CD14-positive monocyte (primary cell): ENCODE measurements around the gene CLDN7. TPM values are rescaled to one million over a fixed set of nuclear protein-coding genes. Genes with fewer than 3 reads are reported as not detected.

Source experiments
- DNase-seq, 3 donors: peaks; one replicate each; pipeline ENCODE4 v3.0.0-alpha.2; 2011 to 2022
- H2AFZ ChIP-seq: 2 replicates; pipeline ENCODE4 v1.6.0; 2012; ENCODE audit warnings: mild to moderate bottlenecking, low read depth, low read length, inconsistent platforms; ENCODE audit not compliant: insufficient read depth, poor library complexity, severe bottlenecking
- H3K27ac ChIP-seq, 2 donors: 1 replicate in 1 of 2; 2 replicates in 1 of 2; pipeline ENCODE4 v1.5.1; 2012 to 2013; ENCODE audit warnings: low read length in 2 of 2, control low read depth in 1 of 2, inconsistent platforms in 1 of 2, low read depth in 1 of 2, mild to moderate bottlenecking in 1 of 2
- H3K27me3 ChIP-seq, 2 donors: one replicate each; pipeline versions ENCODE4 v1.6.0 to v1.6.1; 2011 to 2013; ENCODE audit warnings: low read length in 2 of 2; ENCODE audit not compliant: control insufficient read depth in 2 of 2, insufficient read depth in 2 of 2
- H3K36me3 ChIP-seq, 2 donors: replicated peaks in 1 of 2; 1 replicate in 1 of 2; 2 replicates in 1 of 2; pipeline versions ENCODE4 v1.5.1 to v1.6.1; 2012 to 2013; ENCODE audit warnings: low read length in 2 of 2, control low read depth in 1 of 2, inconsistent platforms in 1 of 2, mild to moderate bottlenecking in 1 of 2; ENCODE audit not compliant: insufficient read depth in 2 of 2, control insufficient read depth in 1 of 2
- H3K4me1 ChIP-seq, 2 donors: 1 replicate in 1 of 2; 2 replicates in 1 of 2; pipeline versions ENCODE4 v1.5.1 to v1.6.1; 2012 to 2013; ENCODE audit warnings: low read length in 2 of 2, control low read depth in 1 of 2, inconsistent platforms in 1 of 2, mild to moderate bottlenecking in 1 of 2, moderate library complexity in 1 of 2; ENCODE audit not compliant: insufficient read depth in 2 of 2, control insufficient read depth in 1 of 2
- H3K4me2 ChIP-seq: replicated peaks from 2 replicates; pipeline ENCODE3; 2012; ENCODE audit warnings: low read length, moderate library complexity, mild to moderate bottlenecking; ENCODE audit not compliant: poor library complexity, severe bottlenecking; ENCODE audit errors: extremely low read depth
- H3K4me3 ChIP-seq, 3 experiments: fragments of 200-600 bp in 1 of 3; sonication (generic) in 1 of 3; replicated peaks in 1 of 3; 1 replicate in 2 of 3; 2 replicates in 1 of 3; pipeline ENCODE4 v1.5.1; 2011 to 2013; ENCODE audit warnings: low read length in 3 of 3, mild to moderate bottlenecking in 3 of 3, control low read depth in 2 of 3, low read depth in 2 of 3, inconsistent platforms in 1 of 3, moderate library complexity in 1 of 3
- H3K79me2 ChIP-seq: 2 replicates; pipeline ENCODE4 v1.6.0; 2012; ENCODE audit warnings: mild to moderate bottlenecking, control low read depth, inconsistent platforms, low read length, moderate library complexity; ENCODE audit not compliant: insufficient read depth
- H3K9ac ChIP-seq: 2 replicates; pipeline ENCODE4 v1.6.0; 2017; ENCODE audit warnings: low read length, mild to moderate bottlenecking; ENCODE audit not compliant: insufficient read depth, poor library complexity, severe bottlenecking
- H3K9me3 ChIP-seq, 2 donors: replicated peaks in 1 of 2; 1 replicate in 1 of 2; 2 replicates in 1 of 2; pipeline versions ENCODE4 v1.5.1 to v1.6.1; 2012 to 2013; ENCODE audit warnings: low read length in 2 of 2, control low read depth in 1 of 2; ENCODE audit not compliant: control insufficient read depth in 1 of 2, insufficient read depth in 1 of 2
- H4K20me1 ChIP-seq: 2 replicates; pipeline ENCODE4 v1.6.0; 2012; ENCODE audit warnings: mild to moderate bottlenecking, low read length, control low read depth, moderate library complexity; ENCODE audit not compliant: insufficient read depth
- H3K27ac Mint-ChIP-seq, 7 donors: one replicate each; pipeline ENCODE4 v1.8.0; 2020; ENCODE audit warnings: mild to moderate bottlenecking in 7 of 7, mixed read lengths in 7 of 7, moderate library complexity in 6 of 7, inconsistent platforms in 2 of 7
- H3K27me3 Mint-ChIP-seq, 3 donors: one replicate each; pipeline ENCODE4 v1.8.0; 2021 to 2022; ENCODE audit warnings: low read depth in 3 of 3, mild to moderate bottlenecking in 3 of 3, mixed read lengths in 3 of 3, moderate library complexity in 3 of 3, inconsistent platforms in 1 of 3
- H3K36me3 Mint-ChIP-seq, 2 donors: one replicate each; pipeline ENCODE4 v1.8.0; 2020; ENCODE audit warnings: mixed read lengths in 2 of 2, inconsistent platforms in 1 of 2, mild to moderate bottlenecking in 1 of 2
- H3K4me1 Mint-ChIP-seq: one replicate; pipeline ENCODE4 v1.8.0; 2020; ENCODE audit warnings: mild to moderate bottlenecking, mixed read lengths
- H3K4me3 Mint-ChIP-seq, 2 donors: one replicate each; pipeline ENCODE4 v1.8.0; 2020; ENCODE audit warnings: mild to moderate bottlenecking in 2 of 2, mixed read lengths in 2 of 2, moderate library complexity in 1 of 2
- H3K9me3 Mint-ChIP-seq, 7 donors: one replicate each; pipeline ENCODE4 v1.8.0; 2020 to 2022; ENCODE audit warnings: mixed read lengths in 7 of 7, mild to moderate bottlenecking in 6 of 7, moderate library complexity in 6 of 7, inconsistent platforms in 2 of 7
- WGBS: methylation state at CpG from one replicate; pipeline ENCODE4 v1.1.5; 2013; ENCODE audit warnings: missing lambda C conversion rate; ENCODE audit not compliant: insufficient coverage; 5-methylcytosine and 5-hydroxymethylcytosine counted together
- intact Hi-C, 2 donors: fragments of 100-400 bp; cut with micrococcal nuclease; formaldehyde crosslinking; loops; one replicate each; pipeline versions ENCODE4 v1.15.0 to v1.15.1; 2023
- polyA plus RNA-seq, 3 donors: library from polyadenylated mRNA; depleted of rRNA in 1 of 3; unstranded in 2 of 3; stranded (reverse) in 1 of 3; fragments of 300-500 nt in 2 of 3; fragments of >200 nt in 1 of 3; fragmentation: Illumina TruSeq in 2 of 3; gene quantifications; 1 replicate in 2 of 3; 2 replicates in 1 of 3; pipeline ENCODE4 v1.2.3, GENCODE V29; 2012 to 2021
- TF ChIP-seq, protein P1 (sequence below): fragments of 200-600 bp; IDR thresholded peaks from one replicate; pipeline ENCODE4 v1.8.0; 2022; ENCODE audit warnings: antibody characterized with exemption, mild to moderate bottlenecking

CLDN7 gene
- polyA plus RNA-seq, 3 donors = 0.49 to 13.4 (median 2.1) TPM

DNA sequence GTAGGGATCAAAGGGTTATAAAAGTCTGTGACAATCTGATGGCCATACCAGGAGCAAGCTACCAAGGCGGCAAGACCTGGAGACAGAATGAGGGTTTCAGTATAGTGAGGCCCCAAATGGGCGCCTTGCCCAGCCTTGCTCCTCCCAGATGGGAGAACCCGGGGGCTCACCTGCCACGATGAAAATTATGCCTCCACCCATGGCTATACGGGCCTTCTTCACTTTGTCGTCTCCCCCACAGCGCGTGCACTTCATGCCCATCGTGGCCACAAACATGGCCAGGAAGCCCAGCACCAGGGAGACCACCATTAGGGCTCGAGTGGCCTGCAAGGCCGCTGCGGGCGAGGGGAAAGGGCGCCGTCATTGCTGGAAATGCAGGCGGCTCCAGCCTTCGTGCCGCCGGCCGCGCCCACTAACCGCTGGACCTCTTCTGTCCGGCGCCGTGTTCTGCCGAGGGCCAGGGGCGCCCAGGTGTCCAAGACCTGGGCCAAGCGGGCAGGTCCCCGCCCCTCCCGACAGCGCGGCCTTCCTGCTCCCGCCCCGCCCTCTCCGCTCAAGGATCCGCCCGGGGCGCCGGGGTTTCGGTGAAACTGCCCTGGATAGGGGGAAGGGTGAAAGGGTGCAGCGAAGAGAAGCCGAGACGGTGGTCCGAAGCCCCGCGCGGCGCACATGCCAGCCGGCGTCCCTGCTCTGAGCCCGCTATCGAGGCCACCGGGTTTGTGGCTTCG lies 1.5 kb downstream of the CLDN7 start:
- Histone ChIP-seq H3K4me3 (peak overlapping the region; percentile 8 to 81 (median 36)), H4K20me1 (no peaks in the 10 kb centered on the region), H3K27ac (no peak overlapping the region), H3K4me2 (peak overlapping the region; percentile 97), H3K9ac (peak overlapping the region; percentile 60), H3K4me1 (peaks cover 31 to 45% of the 10 kb centered on the region in 2 donors), H3K27me3 (peaks cover 20 to 37% of the 10 kb centered on the region in 2 donors), H3K36me3 (peaks cover 15 to 36% of the 10 kb centered on the region in 2 donors), H3K9me3 (peaks cover 0 to 7% of the 10 kb centered on the region in 2 donors), H3K79me2 (no peaks in the 10 kb centered on the region), H2AFZ (peak overlapping the region; percentile 84)
- no peak for DNase-seq
- Mint-ChIP-seq H3K27me3 (peaks cover 36 to 61% (median 56%) of the 10 kb centered on the region in 3 donors), H3K9me3 (peaks cover 0 to 12% (median 9%) of the 10 kb centered on the region in 7 donors), H3K27ac (no peak overlapping the region), H3K4me1 (peaks cover 38% of the 10 kb centered on the region), H3K4me3 (peak overlapping the region; percentile 76 to 87), H3K36me3 (peaks cover 30 to 44% of the 10 kb centered on the region in 2 donors)
- WGBS = 10% methylated on average over 54 of the region's 54 CpGs
- intact Hi-C loops = no loop called here
- TF ChIP-seq, protein P1, sequence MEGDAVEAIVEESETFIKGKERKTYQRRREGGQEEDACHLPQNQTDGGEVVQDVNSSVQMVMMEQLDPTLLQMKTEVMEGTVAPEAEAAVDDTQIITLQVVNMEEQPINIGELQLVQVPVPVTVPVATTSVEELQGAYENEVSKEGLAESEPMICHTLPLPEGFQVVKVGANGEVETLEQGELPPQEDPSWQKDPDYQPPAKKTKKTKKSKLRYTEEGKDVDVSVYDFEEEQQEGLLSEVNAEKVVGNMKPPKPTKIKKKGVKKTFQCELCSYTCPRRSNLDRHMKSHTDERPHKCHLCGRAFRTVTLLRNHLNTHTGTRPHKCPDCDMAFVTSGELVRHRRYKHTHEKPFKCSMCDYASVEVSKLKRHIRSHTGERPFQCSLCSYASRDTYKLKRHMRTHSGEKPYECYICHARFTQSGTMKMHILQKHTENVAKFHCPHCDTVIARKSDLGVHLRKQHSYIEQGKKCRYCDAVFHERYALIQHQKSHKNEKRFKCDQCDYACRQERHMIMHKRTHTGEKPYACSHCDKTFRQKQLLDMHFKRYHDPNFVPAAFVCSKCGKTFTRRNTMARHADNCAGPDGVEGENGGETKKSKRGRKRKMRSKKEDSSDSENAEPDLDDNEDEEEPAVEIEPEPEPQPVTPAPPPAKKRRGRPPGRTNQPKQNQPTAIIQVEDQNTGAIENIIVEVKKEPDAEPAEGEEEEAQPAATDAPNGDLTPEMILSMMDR = no peak

DNA sequence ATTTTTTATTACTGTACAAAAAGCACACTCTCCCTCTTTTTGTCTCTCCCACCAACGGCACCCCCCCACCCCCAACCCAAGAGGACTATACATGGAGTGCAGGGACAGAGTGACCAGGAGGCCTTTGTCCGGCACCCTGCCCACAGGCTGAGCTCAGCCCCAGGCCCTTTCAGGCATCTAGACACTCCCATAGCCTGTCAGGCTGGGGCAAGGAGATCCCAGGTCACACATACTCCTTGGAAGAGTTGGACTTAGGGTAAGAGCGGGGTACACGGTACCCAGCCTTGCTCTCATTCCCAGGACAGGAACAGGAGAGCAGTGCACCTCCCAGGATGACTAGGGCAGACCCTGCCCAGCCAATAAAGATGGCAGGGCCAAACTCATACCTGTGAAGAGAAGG lies 2.1 kb downstream of the CLDN7 start:
- Histone ChIP-seq H4K20me1 (no peaks in the 10 kb centered on the region), H3K4me3 (no peak overlapping the region), H3K27ac (no peak overlapping the region), H3K4me2 (no peak overlapping the region), H3K4me1 (peaks cover 31 to 45% of the 10 kb centered on the region in 2 donors), H3K79me2 (no peaks in the 10 kb centered on the region), H3K9ac (no peak overlapping the region), H2AFZ (peak overlapping the region; percentile 84), H3K9me3 (peaks cover 0 to 7% of the 10 kb centered on the region in 2 donors), H3K36me3 (peaks cover 17 to 42% of the 10 kb centered on the region in 2 donors), H3K27me3 (peaks cover 20 to 35% of the 10 kb centered on the region in 2 donors)
- DNase-seq = no peak
- Mint-ChIP-seq H3K27ac (peak overlapping the region in 1 of 7 donors; percentile 37), H3K4me1 (peaks cover 38% of the 10 kb centered on the region), H3K4me3 (peak overlapping the region in 1 of 2 donors; percentile 87), H3K27me3 (peaks cover 32 to 55% (median 51%) of the 10 kb centered on the region in 3 donors), H3K36me3 (peaks cover 32 to 50% of the 10 kb centered on the region in 2 donors), H3K9me3 (peaks cover 0 to 12% (median 9%) of the 10 kb centered on the region in 7 donors)
- TF ChIP-seq, protein P1 = no peak
- WGBS = 71% methylated on average over 2 of the region's 4 CpGs
- intact Hi-C loops = no loop called here
